PC-3 (cell line): ENCODE results near the gene IGFALS.

Experiments
- CTCF ChIP-seq: fragments of 300-600 bp; sonication (generic); conservative IDR thresholded peaks from 2 replicates; pipeline ENCODE4 v1.5.1; 2017; ENCODE audit warnings: antibody characterized with exemption, low read depth, mild to moderate bottlenecking, low read length
- EZH2 ChIP-seq: fragments of 300-600 bp; sonication (generic); IDR thresholded peaks from one replicate; pipeline ENCODE4 v1.6.1; 2017; ENCODE audit warnings: antibody characterized with exemption, mild to moderate bottlenecking, low read length; ENCODE audit not compliant: unreplicated experiment

- TF ChIP-seq CTCF (no peak), EZH2 (no peak)
Observed at GRCh38 chr16:1817716-1818115, 24.2 kb upstream of the IGFALS start.
